Epithelial cell of proximal tubule (primary cell): ENCODE results near the gene DENND4A. TPM values are rescaled to one million over a fixed set of nuclear protein-coding genes. Genes with fewer than 3 reads are reported as not detected.

Experiments used
- DNase-seq: peaks from one replicate; pipeline ENCODE4 v3.0.0-alpha.2; 2011; ENCODE audit warnings: low read depth
- H3K4me3 ChIP-seq: 2 replicates; pipeline ENCODE4 v1.5.1; 2011; ENCODE audit warnings: low read depth, mild to moderate bottlenecking, low read length
- total RNA-seq: library from RNA; depleted of rRNA; stranded (reverse); fragments of >200 nt; gene quantifications from 2 replicates; pipeline ENCODE4 v1.2.3, GENCODE V29; 2015
- TF ChIP-seq, protein P1 (sequence below): conservative IDR thresholded peaks from 2 replicates; pipeline ENCODE4 v1.5.1; 2012; ENCODE audit warnings: low read depth, mild to moderate bottlenecking, low read length

DENND4A gene
- total RNA-seq, 1 donor from 2014 or later: 5.2 TPM

DNA sequence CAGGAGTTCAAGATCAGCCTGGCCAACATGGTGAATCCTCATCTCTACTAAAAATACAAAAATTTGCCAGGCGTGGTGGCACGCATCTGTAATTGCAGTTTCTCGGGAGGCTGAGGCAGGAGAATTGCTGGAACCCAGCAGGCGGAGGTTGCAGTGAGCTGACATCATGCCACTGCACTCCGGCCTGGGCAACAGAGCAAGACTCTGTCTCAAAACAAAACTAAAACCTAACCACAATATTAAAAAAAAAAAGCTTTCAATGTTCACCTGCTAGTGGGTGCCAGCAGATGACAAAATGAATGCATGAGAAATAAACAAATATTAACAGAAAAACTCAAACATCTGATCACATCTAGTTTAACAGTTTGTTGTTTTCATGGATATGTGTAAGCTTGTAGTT is 161.3 kb downstream of the DENND4A start:
- TF ChIP-seq, protein P1, sequence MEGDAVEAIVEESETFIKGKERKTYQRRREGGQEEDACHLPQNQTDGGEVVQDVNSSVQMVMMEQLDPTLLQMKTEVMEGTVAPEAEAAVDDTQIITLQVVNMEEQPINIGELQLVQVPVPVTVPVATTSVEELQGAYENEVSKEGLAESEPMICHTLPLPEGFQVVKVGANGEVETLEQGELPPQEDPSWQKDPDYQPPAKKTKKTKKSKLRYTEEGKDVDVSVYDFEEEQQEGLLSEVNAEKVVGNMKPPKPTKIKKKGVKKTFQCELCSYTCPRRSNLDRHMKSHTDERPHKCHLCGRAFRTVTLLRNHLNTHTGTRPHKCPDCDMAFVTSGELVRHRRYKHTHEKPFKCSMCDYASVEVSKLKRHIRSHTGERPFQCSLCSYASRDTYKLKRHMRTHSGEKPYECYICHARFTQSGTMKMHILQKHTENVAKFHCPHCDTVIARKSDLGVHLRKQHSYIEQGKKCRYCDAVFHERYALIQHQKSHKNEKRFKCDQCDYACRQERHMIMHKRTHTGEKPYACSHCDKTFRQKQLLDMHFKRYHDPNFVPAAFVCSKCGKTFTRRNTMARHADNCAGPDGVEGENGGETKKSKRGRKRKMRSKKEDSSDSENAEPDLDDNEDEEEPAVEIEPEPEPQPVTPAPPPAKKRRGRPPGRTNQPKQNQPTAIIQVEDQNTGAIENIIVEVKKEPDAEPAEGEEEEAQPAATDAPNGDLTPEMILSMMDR: no peak
- no peak overlapping the region for H3K4me3 ChIP-seq
- no peak for DNase-seq

DNA sequence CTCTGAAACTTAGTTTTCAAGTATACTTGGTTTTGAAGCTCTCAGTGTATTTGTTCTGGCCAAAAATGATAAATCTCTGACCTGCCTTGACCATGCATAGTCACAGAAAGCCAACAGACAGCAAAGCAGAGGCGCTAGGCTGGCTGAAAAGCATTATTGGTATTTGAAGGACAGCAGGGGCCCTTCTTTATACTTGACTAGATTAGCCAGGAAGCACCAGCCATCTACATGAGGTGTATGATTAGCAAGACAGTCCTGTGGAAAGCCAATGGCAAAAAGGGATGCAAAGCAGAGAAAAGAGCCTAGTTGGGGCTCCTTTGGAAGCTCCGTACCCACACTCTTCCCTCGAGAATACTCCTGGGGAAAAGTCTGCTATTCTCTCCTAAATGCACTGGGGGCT is 162.5 kb downstream of the DENND4A start:
- DNase-seq: no peak
- H3K4me3 ChIP-seq: no peak overlapping the region
- TF ChIP-seq, protein P1: no peak

DNA sequence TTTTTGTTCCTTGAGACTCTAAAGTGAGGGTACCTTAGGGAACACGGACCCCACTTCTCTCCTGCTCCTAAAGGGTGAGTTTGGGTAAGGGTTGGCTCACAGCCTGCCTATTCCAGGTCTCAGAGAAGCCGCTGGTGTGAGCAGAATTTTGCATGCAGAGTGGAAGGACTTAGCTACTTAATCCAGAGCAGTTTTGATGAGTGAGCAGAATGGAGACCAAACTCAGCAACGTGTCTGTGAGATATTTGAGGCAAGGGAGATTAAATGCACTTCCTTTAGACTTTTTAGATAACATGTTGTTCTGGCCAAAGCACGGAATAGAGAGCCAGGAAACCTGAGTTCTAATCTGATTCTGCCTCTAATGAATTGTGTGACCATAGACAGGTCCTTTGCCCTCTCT is 165.2 kb downstream of the DENND4A start:
- TF ChIP-seq, protein P1: no peak
- H3K4me3 ChIP-seq: no peak overlapping the region
- DNase-seq: no peak

DNA sequence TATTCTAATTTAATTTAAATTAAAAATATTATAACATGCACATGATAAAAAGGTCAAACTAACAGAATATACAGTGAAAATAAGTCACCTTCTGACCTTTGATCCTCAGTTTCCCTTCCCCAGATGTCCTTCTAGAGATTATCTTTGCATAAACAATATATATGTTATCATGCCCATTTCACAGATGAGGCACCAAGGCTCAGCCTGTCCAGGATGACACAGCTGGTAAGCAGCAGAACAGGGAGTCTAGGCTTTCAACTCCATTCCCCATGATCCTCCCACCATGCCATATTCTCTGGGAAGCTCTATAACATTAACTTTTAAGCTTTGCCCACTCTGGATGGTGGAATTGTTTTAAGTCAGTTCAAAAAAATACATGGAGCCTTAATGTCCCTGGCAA is 169.0 kb downstream of the DENND4A start:
- TF ChIP-seq, protein P1: no peak
- H3K4me3 ChIP-seq: no peak overlapping the region
- DNase-seq: no peak

DNA sequence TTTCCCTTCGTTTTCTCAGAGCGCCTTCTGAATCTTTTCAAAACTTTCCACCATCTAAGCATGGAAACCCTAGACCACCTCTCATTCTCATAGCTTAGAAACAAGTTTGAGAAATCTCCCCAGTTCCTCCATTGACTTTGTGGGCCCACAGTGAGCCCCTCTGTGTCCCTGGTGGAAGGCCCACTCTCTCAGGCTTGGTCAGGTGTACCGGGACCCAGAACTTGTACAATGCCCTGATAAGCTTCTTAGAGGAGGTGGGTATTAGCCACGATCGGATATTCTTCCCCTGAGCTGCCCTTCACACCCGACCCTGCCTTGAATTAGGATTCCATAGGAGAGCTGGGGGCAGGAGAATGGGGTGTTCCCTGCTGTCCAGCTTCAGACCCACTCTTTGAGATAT is 170.5 kb downstream of the DENND4A start, which contains the start of gene SLC24A1:
TSS of gene SLC24A1 (plus strand) at position 301 of the 400 bp plus-strand sequence. CDS start 2,143 bp downstream, outside the sequence.
- H3K4me3 ChIP-seq: no peak within 1 kb of the TSS
- DNase-seq: no peak
- TF ChIP-seq, protein P1: no peak

DNA sequence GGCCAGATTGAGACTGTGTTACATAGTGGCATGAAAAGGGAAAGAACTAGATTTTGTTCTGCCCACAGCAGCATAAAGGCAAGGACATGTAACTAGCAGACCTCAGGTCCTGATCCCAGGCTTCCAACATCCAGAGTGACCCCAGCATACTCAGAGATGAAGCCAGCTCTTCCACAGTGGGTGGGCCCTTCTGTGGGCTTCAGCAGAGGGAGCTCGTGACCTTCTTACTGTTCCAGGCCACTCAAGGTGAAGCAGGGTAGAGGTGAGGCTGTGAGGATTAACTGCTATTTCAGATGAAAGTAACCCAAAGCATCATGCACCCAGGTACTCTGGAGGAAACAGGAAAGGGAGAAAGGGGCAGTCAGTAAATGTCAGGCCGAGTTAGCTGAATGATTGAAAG is 171.3 kb downstream of the DENND4A start:
- DNase-seq: no peak
- TF ChIP-seq, protein P1: no peak
- H3K4me3 ChIP-seq: no peak overlapping the region

DNA sequence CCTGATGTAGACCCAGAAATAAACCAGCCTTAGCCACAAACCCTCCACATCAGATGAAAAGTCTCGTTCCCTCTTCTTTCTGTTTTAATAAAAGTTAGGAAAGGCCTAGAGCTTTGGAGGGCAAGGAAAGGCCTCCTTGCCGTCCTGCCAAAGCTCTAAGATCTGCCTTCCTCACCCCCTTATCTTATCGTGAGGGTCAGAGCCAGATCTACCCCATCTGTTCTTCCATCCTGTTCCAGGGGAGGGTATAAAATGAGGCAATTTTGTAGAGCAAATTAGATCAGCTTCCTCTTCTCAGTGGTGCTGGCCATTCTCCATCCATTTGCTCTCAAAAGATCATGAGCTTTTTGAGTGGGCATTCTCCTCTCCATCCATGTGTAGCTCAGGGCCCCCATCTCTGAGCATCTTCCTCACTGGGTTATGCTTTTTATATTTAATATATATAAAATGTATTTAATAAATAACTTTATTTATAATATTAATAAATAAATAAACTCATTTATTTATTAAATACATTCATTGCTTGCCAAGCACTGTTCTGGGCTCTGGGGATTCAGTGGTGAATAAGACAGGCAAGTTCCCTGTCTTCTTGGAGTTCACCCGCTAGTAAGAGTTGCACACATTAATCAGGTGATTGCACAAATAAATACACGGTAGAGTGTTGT is 172.3 kb downstream of the DENND4A start:
- TF ChIP-seq, protein P1: no peak
- DNase-seq: no peak
- no peak overlapping the region for H3K4me3 ChIP-seq
